ENCODE results near the gene CHP2. TPM values are rescaled to one million over a fixed set of nuclear protein-coding genes. Genes with fewer than 3 reads are reported as not detected.
A peak's percentile ranks its signal among the peaks of the same experiment; 100 is the strongest.

CHP2 gene
- total RNA-seq (under 1 TPM in 1 of 2 donors, not detected in 1; 0.29 TPM), polyA plus RNA-seq (ENCODE audit: insufficient read length in 6 of 6) (under 1 TPM; 0.10 to 0.35 (median 0.18) TPM)
- long read RNA-seq, donor 1 = 0 reads
- long read RNA-seq, donor 2 = 0 reads
- long read RNA-seq, donor 3 = 0 reads
- long read RNA-seq, donor 4 = 0 reads
- long read RNA-seq, donor 5 = 0 reads
- long read RNA-seq, donor 6 = 0 reads
- long read RNA-seq, donor 7 = 0 reads
- long read RNA-seq, donor 8, partial matches to known transcripts = 0 of 1 reads
- long read RNA-seq, donor 8, other reads (novel, unspliced or antisense) = 0 of 1 reads
- long read RNA-seq, donor 9 = 0 reads
- long read RNA-seq, donor 10, partial matches to known transcripts = 0 of 1 reads
- long read RNA-seq, donor 10, other reads (novel, unspliced or antisense) = 0 of 1 reads
- long read RNA-seq, donor 11 = 0 reads
- long read RNA-seq, donor 12 = 0 reads

DNA sequence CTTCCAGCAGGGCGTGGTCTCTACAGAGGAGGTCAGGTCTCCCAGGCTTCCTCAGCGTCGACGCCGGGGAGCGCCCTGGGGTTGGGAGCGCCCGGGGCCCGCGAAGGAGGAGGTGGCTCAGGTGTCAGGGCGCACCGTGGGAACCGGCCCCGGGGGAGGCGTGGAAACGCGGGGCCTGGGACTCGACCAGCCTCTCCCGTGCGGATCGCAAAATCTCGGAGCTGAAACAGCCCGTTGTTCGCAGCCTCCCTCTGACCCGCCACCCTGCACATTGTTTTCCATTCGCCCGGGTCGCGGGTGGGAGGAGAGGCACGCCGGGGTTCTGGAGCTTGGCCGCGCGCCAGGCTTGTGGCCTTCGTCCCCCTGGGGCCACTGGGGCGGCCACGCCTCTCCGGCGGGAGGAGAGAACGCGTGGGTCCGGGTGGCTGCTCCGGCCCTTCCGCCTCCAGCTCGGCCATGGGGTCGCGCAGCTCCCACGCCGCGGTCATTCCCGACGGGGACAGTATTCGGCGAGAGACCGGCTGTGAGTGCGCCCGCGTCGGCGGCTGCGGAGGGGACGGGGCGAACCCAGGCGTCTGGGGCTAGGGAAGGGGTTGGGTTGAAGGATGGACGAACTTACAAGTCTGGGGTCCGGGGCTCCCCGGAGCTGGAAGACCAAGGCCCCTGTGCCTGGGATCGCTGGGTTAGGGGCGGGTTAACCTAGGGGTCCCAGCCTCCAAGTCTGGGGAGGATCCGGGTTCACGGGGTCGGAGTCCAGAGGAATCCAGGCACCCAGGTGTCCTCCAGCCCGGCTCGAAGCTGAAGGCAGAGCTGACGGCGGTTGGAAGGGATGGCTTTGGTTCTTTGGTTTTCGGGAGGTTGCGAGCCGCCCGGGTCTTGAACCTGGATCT lies at the start of gene CHP2:
Gene CHP2, plus strand, starts transcription at position 433 of the 890 bp plus-strand sequence. Its CDS starts 24 bp downstream, at position 457.
- intact Hi-C loops (cut with DNase I) = no loop called here
- Histone ChIP-seq H3K27me3 (peaks cover 21 to 79% of the 10 kb centered on the region in 2 donors), H3K4me3 (peak within 1 kb of the TSS in 1 of 2 donors; percentile 2), H3K4me1 (peaks cover 0 to 9% of the 10 kb centered on the region in 2 donors), H3K27ac (no peak within 1 kb of the TSS), H3K9me3 (no peaks in the 10 kb centered on the region), H3K36me3 (no peaks in the 10 kb centered on the region)
- DNase-seq (peak in 1 of 4 donors; percentile 73), ATAC-seq (no peak)
- TF ChIP-seq, protein P1, sequence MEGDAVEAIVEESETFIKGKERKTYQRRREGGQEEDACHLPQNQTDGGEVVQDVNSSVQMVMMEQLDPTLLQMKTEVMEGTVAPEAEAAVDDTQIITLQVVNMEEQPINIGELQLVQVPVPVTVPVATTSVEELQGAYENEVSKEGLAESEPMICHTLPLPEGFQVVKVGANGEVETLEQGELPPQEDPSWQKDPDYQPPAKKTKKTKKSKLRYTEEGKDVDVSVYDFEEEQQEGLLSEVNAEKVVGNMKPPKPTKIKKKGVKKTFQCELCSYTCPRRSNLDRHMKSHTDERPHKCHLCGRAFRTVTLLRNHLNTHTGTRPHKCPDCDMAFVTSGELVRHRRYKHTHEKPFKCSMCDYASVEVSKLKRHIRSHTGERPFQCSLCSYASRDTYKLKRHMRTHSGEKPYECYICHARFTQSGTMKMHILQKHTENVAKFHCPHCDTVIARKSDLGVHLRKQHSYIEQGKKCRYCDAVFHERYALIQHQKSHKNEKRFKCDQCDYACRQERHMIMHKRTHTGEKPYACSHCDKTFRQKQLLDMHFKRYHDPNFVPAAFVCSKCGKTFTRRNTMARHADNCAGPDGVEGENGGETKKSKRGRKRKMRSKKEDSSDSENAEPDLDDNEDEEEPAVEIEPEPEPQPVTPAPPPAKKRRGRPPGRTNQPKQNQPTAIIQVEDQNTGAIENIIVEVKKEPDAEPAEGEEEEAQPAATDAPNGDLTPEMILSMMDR (IDR thresholded peaks at IDR 0.05) = no peak

DNA sequence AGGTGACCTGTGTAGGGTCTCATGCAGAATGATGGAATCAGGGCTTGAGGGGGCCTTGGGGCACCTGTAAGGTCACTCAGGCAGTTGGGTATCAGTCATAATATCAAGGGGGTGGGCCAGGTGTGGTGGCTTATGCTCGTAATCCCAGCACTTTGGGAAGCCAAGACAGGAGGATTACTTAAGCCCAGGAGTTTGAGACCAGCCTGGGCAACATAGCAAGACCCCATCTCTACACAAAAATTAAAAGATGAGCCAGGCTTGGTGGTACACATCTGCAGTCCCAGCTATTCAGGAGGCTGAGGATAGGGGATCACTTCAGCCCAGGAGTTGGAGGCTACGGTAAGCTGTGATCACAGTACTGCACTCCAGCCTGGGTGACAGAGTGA lies 49.3 kb upstream of the CHP2 start:
- DNase-seq (no peak), ATAC-seq (no peak)
- H3K4me3 ChIP-seq = no peak overlapping the region
- H3K4me1 ChIP-seq = no peaks in the 10 kb centered on the region
- no peak overlapping the region for H3K27ac ChIP-seq
- peaks cover 0 to 16% of the 10 kb centered on the region in 2 donors for H3K27me3 ChIP-seq
- intact Hi-C loops (cut with DNase I) = no loop called here
- no peaks in the 10 kb centered on the region for H3K36me3 ChIP-seq
- peaks cover 0 to 23% of the 10 kb centered on the region in 2 donors for H3K9me3 ChIP-seq
- TF ChIP-seq, protein P1 (IDR thresholded peaks at IDR 0.05) = no peak

DNA sequence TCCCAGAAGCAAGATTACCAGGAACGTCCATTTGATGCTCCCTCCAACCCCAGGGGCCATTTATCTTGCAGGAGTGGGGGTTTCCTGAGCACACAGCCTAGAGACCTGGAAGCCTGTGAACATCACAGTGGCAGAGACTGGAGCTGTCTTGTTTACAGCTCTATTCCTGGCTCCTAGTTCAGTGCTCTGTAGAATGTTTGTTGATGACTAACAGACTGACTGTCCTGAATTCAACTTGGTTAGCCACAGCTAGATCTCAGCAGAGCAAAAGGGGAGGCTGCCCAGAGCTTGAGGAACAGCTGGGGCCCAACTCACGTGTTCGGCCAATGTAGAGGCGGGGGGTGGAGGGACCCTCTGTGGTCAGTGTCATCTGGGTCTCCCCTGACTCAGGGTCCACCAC lies 48.4 kb upstream of the CHP2 start:
- H3K27ac ChIP-seq = no peak overlapping the region
- DNase-seq = no peak
- H3K36me3 ChIP-seq = no peaks in the 10 kb centered on the region
- H3K4me1 ChIP-seq = no peaks in the 10 kb centered on the region
- H3K4me3 ChIP-seq = no peak overlapping the region
- TF ChIP-seq, protein P1 (IDR thresholded peaks at IDR 0.05) = no peak
- intact Hi-C loops (cut with DNase I) = no loop called here
- H3K27me3 ChIP-seq = peaks cover 0 to 26% of the 10 kb centered on the region in 2 donors
- ATAC-seq = no peak
- peaks cover 0 to 23% of the 10 kb centered on the region in 2 donors for H3K9me3 ChIP-seq

- no peak overlapping the region for H3K27ac ChIP-seq
- no peaks in the 10 kb centered on the region for H3K4me1 ChIP-seq
- no peaks in the 10 kb centered on the region for H3K36me3 ChIP-seq
- TF ChIP-seq, protein P1 (IDR thresholded peaks at IDR 0.05) = no peak
- DNase-seq (no peak), ATAC-seq (no peak)
- intact Hi-C loops (cut with DNase I) = no loop called here
- H3K27me3 ChIP-seq = peaks cover 13 to 56% of the 10 kb centered on the region in 2 donors
- peaks cover 0 to 18% of the 10 kb centered on the region in 2 donors for H3K9me3 ChIP-seq
- H3K4me3 ChIP-seq = no peak overlapping the region
Measured at GRCh38 chr16:23709536-23709935, 45.3 kb upstream of the CHP2 start.

DNA sequence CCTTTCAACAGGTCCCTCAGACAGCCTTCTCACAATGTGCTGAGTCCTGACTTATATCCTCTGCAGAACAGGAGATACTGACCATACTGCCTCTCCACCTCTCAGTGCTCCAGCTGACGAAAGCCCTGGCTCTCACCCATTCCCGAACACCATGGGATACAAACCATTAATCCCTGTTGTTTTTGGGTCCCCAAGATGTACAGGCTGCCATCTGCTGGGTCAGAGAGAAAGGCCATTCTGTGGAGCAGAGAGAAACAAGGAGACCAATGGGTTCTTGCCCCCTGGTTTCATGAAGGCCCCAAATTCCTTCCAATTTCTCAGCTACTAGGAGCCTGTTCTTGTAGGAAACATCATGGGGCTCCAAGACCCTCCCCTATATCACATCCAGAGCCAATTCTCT lies 44.8 kb upstream of the CHP2 start:
- DNase-seq = no peak
- ATAC-seq = no peak
- Histone ChIP-seq H3K4me1 (no peaks in the 10 kb centered on the region), H3K4me3 (no peak overlapping the region), H3K27me3 (peaks cover 13 to 61% of the 10 kb centered on the region in 2 donors), H3K36me3 (no peaks in the 10 kb centered on the region), H3K27ac (no peak overlapping the region), H3K9me3 (peaks cover 0 to 18% of the 10 kb centered on the region in 2 donors)
- TF ChIP-seq, protein P1 (IDR thresholded peaks at IDR 0.05) = no peak
- intact Hi-C loops (cut with DNase I) = no loop called here

Measured in left lung (tissue), 14 donors.